SK-N-SH (cell line): ENCODE data around the gene FBXL22. TPM values are rescaled to one million over a fixed set of nuclear protein-coding genes. Genes with fewer than 3 reads are reported as not detected.
A peak's percentile ranks its signal among the peaks of the same experiment; 100 is the strongest.

ENCODE experiments used
- CTCF ChIA-PET: fragments of 300-600, 350-600 bp; formaldehyde crosslinking; extraction: SDS; loops from one replicate; lab custom pipeline; 2021; lab: Yijun Ruan, JAX
- POLR2A ChIA-PET: fragments of 350-600 bp; sonication (Branson Sonifier 250); formaldehyde crosslinking; extraction: SDS; loops from one replicate; lab custom pipeline; 2020; ENCODE audit warnings: antibody characterized with exemption, inconsistent platforms; lab: Yijun Ruan, JAX
- DNase-seq: peaks from one replicate; pipeline ENCODE4 v3.0.0; 2012
- H2AFZ ChIP-seq: fragments of 200-600 bp; sonication (generic); 2 replicates; pipeline ENCODE4 v1.8.1; 2016; ENCODE audit warnings: antibody characterized with exemption, mild to moderate bottlenecking, low read depth
- H3F3A ChIP-seq: fragments of 200-600 bp; sonication (generic); replicated peaks from 2 replicates; pipeline ENCODE3; 2016; ENCODE audit warnings: antibody characterized with exemption, mild to moderate bottlenecking; ENCODE audit not compliant: insufficient read depth
- H3K27ac ChIP-seq, 2 experiments: fragments of 200-500 bp in 1 of 2; fragments of 200-600 bp in 1 of 2; sonication (Bioruptor generic) in 1 of 2; sonication (generic), shearing (Covaris generic) in 1 of 2; 2 replicates each; pipeline versions ENCODE4 v1.5.1 to v1.6.1; 2014 to 2016; ENCODE audit warnings: low read depth in 2 of 2, inconsistent platforms in 1 of 2, low read length in 1 of 2, mild to moderate bottlenecking in 1 of 2, mixed read lengths in 1 of 2
- H3K27me3 ChIP-seq: fragments of 200-600 bp; sonication (generic), shearing (Covaris generic); 2 replicates; pipeline ENCODE4 v1.6.1; 2016; ENCODE audit warnings: mixed run types; ENCODE audit not compliant: insufficient read depth
- H3K36me3 ChIP-seq, 2 experiments: fragments of 200-500 bp in 1 of 2; fragments of 200-600 bp in 1 of 2; sonication (Bioruptor generic) in 1 of 2; sonication (generic) in 1 of 2; replicated peaks in 1 of 2; 2 replicates each; pipeline versions ENCODE3 to v1.5.1; 2014 to 2016; ENCODE audit warnings: low read length in 1 of 2, mild to moderate bottlenecking in 1 of 2; ENCODE audit not compliant: insufficient read depth in 2 of 2, control insufficient read depth in 1 of 2
- H3K4me1 ChIP-seq, 2 experiments: fragments of 200-500 bp in 1 of 2; fragments of 200-600 bp in 1 of 2; sonication (Bioruptor generic) in 1 of 2; sonication (generic), shearing (Covaris generic) in 1 of 2; 2 replicates each; pipeline versions ENCODE4 v1.5.1 to v1.6.1; 2014 to 2016; ENCODE audit warnings: low read depth in 1 of 2, low read length in 1 of 2, mixed run types in 1 of 2; ENCODE audit not compliant: insufficient read depth in 2 of 2, control insufficient read depth in 1 of 2
- H3K4me2 ChIP-seq: fragments of 200-600 bp; sonication (generic), shearing (Covaris generic); 2 replicates; pipeline ENCODE4 v1.6.1; 2017; ENCODE audit warnings: mixed run types
- H3K4me3 ChIP-seq, 2 experiments: fragments of 200-500 bp in 1 of 2; fragments of 200-600 bp in 1 of 2; sonication (Bioruptor generic) in 1 of 2; sonication (generic), shearing (Covaris generic) in 1 of 2; 2 replicates each; pipeline versions ENCODE4 v1.5.1 to v1.8.1; 2014 to 2016; ENCODE audit warnings: low read depth in 2 of 2, inconsistent platforms in 1 of 2, low read length in 1 of 2, mild to moderate bottlenecking in 1 of 2, mixed read lengths in 1 of 2, moderate library complexity in 1 of 2
- H3K79me2 ChIP-seq: fragments of 200-600 bp; sonication (generic); 2 replicates; pipeline ENCODE4 v1.8.1; 2017; ENCODE audit warnings: mild to moderate bottlenecking; ENCODE audit not compliant: insufficient read depth
- H3K9ac ChIP-seq: fragments of 200-600 bp; sonication (generic); 2 replicates; pipeline ENCODE4 v1.6.1; 2017; ENCODE audit warnings: mixed run types
- H3K9me2 ChIP-seq: fragments of 200-600 bp; sonication (generic); 2 replicates; pipeline ENCODE4 v1.6.1; 2017; ENCODE audit warnings: mixed run types
- H3K9me3 ChIP-seq: fragments of 200-600 bp; sonication (generic); 2 replicates; pipeline ENCODE4 v1.6.1; 2017; ENCODE audit warnings: mixed run types, mild to moderate bottlenecking, moderate library complexity
- H4K20me1 ChIP-seq: fragments of 200-600 bp; sonication (generic); 2 replicates; pipeline ENCODE4 v1.6.1; 2017; ENCODE audit warnings: mild to moderate bottlenecking, mixed run types; ENCODE audit not compliant: insufficient read depth
- EZH2phosphoT487 ChIP-seq: fragments of 200-600 bp; sonication (generic); IDR thresholded peaks from 2 replicates; pipeline ENCODE4 v1.6.1; 2017; ENCODE audit warnings: low read depth, mixed run types, mild to moderate bottlenecking, antibody characterized with exemption, moderate library complexity, borderline replicate concordance
- FOSL2 ChIP-seq: IDR thresholded peaks from 2 replicates; pipeline ENCODE4 v1.4.0; 2012; ENCODE audit warnings: low read depth, mild to moderate bottlenecking, moderate library complexity, borderline replicate concordance
- GATA2 ChIP-seq: sonication (generic); formaldehyde crosslinking; IDR thresholded peaks from 2 replicates; pipeline ENCODE4 v1.5.0; 2020; ENCODE audit warnings: mild to moderate bottlenecking, missing genetic modification reagents
- POLR2AphosphoS5 ChIP-seq: IDR thresholded peaks from 2 replicates; pipeline ENCODE4 v1.6.1; 2012; ENCODE audit warnings: low read depth, low read length
- RAD21 ChIP-seq: IDR thresholded peaks from 2 replicates; pipeline ENCODE4 v1.6.1; 2012; ENCODE audit warnings: mild to moderate bottlenecking, low read length
- SMC3 ChIP-seq: IDR thresholded peaks from 2 replicates; pipeline ENCODE4 v1.6.1; 2012; ENCODE audit warnings: low read depth, low read length, improper control_type of control experiment
- WGBS: methylation state at CpG from one replicate; pipeline ENCODE4 v1.1.6; 2017; ENCODE audit warnings: low lambda C conversion rate; 5-methylcytosine and 5-hydroxymethylcytosine counted together
- polyA plus RNA-seq, 3 experiments: library from polyadenylated mRNA; depleted of rRNA; stranded (reverse); fragments of >200 nt; gene quantifications; 2 replicates each; pipeline ENCODE4 v1.2.3, GENCODE V29; 2012
- TF ChIP-seq, protein P1 (sequence below): fragments of 200-600 bp; sonication (generic); IDR thresholded peaks from 2 replicates; pipeline ENCODE4 v1.6.1; 2017; ENCODE audit warnings: antibody characterized with exemption, mild to moderate bottlenecking, moderate library complexity
- TF ChIP-seq, protein P2 (sequence below): IDR thresholded peaks from 2 replicates; pipeline ENCODE4 v1.4.0; 2012; ENCODE audit warnings: low read depth

FBXL22 gene
- polyA plus RNA-seq, 1 of the 3 experiments (the other 2 are of a cell fraction) = 0.10 TPM

DNA sequence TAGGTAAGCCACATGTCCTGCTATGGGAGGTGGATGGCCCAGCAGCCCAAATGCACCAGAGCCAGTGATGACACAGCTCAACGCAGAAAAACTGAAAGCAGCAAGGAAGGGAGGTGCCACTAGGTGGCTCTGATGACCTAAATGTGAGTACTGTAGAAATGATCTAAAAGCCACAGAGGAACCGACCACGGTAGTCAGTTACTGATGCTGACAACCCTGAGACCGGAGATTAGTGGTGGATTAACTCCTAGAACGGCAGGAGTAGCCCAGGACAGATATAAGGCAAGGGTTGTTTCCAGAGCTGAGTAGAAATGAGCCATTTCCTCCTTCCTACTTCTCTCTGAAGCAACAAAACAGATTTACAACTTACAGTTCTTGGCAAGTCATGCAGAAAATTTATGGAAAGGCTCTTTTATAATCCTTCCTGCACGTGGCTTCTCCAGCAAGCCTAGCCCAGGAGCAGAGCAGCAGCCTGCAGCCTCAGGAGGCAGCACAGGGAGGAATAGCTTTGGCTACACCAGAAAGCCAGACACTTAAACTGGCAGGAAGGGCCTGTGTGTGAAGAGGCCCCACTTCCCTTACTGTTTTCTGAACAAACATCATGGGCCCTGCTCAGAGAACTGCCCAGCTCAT, 13.1 kb downstream of the FBXL22 start:
- H3K9me2 ChIP-seq = no peaks in the 10 kb centered on the region
- peak; percentile 79 for DNase-seq
- no peak overlapping the region; the same call in 1 of the 2 replicates for H3K9ac ChIP-seq
- H3K79me2 ChIP-seq = no peaks in the 10 kb centered on the region
- H3K4me2 ChIP-seq = peak overlapping the region; percentile 54
- 4% methylated on average over 6 of the region's 6 CpGs for WGBS
- CTCF ChIA-PET = interaction anchor here (0.6 to 8.9 kb wide), 56 partner anchors 9 to 544 kb away, joined by 3 to 84 read pairs (median 3); partner anchors contain the start of gene FBXL22
- TF ChIP-seq POLR2AphosphoS5 = no peak
- TF ChIP-seq FOSL2 = peak; percentile 9; the same call in 1 of the 2 replicates
- TF ChIP-seq RAD21 = peak; percentile 87
- TF ChIP-seq GATA2 (CRISPR knock-in tag) = no peak
- TF ChIP-seq SMC3 = peak; percentile 74
- TF ChIP-seq, protein P1, sequence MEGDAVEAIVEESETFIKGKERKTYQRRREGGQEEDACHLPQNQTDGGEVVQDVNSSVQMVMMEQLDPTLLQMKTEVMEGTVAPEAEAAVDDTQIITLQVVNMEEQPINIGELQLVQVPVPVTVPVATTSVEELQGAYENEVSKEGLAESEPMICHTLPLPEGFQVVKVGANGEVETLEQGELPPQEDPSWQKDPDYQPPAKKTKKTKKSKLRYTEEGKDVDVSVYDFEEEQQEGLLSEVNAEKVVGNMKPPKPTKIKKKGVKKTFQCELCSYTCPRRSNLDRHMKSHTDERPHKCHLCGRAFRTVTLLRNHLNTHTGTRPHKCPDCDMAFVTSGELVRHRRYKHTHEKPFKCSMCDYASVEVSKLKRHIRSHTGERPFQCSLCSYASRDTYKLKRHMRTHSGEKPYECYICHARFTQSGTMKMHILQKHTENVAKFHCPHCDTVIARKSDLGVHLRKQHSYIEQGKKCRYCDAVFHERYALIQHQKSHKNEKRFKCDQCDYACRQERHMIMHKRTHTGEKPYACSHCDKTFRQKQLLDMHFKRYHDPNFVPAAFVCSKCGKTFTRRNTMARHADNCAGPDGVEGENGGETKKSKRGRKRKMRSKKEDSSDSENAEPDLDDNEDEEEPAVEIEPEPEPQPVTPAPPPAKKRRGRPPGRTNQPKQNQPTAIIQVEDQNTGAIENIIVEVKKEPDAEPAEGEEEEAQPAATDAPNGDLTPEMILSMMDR = peak; percentile 78
- TF ChIP-seq, protein P2, sequence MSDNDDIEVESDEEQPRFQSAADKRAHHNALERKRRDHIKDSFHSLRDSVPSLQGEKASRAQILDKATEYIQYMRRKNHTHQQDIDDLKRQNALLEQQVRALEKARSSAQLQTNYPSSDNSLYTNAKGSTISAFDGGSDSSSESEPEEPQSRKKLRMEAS = peak; percentile 28; the same call in 1 of the 2 replicates
- H4K20me1 ChIP-seq = no peaks in the 10 kb centered on the region
- peaks cover 15 to 33% of the 10 kb centered on the region in 2 experiments for H3K36me3 ChIP-seq
- peaks cover 10 to 20% of the 10 kb centered on the region in 2 experiments for H3K4me1 ChIP-seq
- POLR2A ChIA-PET = interaction anchor here (1.0 kb wide), 1 partner anchor 9 kb away, joined by 3 read pairs; no protein-coding TSS in a partner anchor
- no peaks in the 10 kb centered on the region for H3K27me3 ChIP-seq
- H3F3A ChIP-seq = peaks cover 18% of the 10 kb centered on the region
- H3K9me3 ChIP-seq = no peaks in the 10 kb centered on the region
- 0 out of 2 replicates have a peak overlapping the region, but pooled peaks have one; percentile 29 for H2AFZ ChIP-seq
- H3K4me3 ChIP-seq = no peak overlapping the region; a peak in 1 of 4 replicates
- peak overlapping the region; percentile 60 to 61 for H3K27ac ChIP-seq

DNA sequence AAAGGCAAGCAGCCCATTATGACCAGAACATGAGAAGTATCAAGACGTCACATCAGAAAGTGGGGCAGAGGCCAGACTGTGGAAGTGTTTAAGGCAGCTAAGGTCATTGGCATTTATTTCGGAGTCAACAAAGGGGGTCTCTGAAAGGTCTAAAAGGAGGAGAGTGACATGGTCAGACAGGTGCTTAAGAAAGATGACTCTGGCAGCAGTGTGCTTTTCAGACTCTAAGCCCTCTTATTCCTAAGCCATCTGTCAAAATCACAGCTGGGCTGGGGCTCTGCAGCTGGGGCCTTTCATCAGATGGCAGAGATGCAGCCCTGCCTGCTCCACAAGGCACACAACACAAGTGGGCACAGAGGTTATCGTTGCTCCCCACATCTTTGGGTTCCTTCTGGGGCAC, 14.0 kb downstream of the FBXL22 start:
- peaks cover 16 to 32% of the 10 kb centered on the region in 2 experiments for H3K36me3 ChIP-seq
- peaks cover 10 to 20% of the 10 kb centered on the region in 2 experiments for H3K4me1 ChIP-seq
- no peaks in the 10 kb centered on the region for H3K9me3 ChIP-seq
- ChIA-PET CTCF (interaction anchor here (0.9 to 8.9 kb wide), 14 partner anchors 10 to 458 kb away, joined by 3 to 84 read pairs (median 6); partner anchors contain the start of gene FBXL22), POLR2A (no interaction called here)
- no peaks in the 10 kb centered on the region for H4K20me1 ChIP-seq
- H3F3A ChIP-seq = peaks cover 18% of the 10 kb centered on the region
- H3K9ac ChIP-seq = no peak overlapping the region
- H3K4me2 ChIP-seq = no peak overlapping the region
- H3K9me2 ChIP-seq = no peaks in the 10 kb centered on the region
- no peak overlapping the region for H3K4me3 ChIP-seq
- 81% methylated on average over 3 of the region's 3 CpGs for WGBS
- peak overlapping the region in 1 of 2 experiments; percentile 60; a peak in 1 of 4 replicates for H3K27ac ChIP-seq
- no peaks in the 10 kb centered on the region for H3K27me3 ChIP-seq
- H2AFZ ChIP-seq = no peak overlapping the region
- TF ChIP-seq EZH2phosphoT487 = no peak
- DNase-seq = no peak
- H3K79me2 ChIP-seq = no peaks in the 10 kb centered on the region
